Sigmoid colon (tissue), 7 donors: ENCODE results near the gene SERPINB10. TPM values are rescaled to one million over a fixed set of nuclear protein-coding genes. Genes with fewer than 3 reads are reported as not detected.

Experiments
- DNase-seq: peaks from one replicate; pipeline ENCODE4 v3.0.0-alpha.2; 2019
- H3K27ac ChIP-seq, 4 donors: fragments of 200-600 bp; sonication (generic); one replicate each; pipeline ENCODE4 v1.5.1; 2016 to 2019; ENCODE audit warnings: mild to moderate bottlenecking in 1 of 4
- H3K27me3 ChIP-seq, 3 donors: fragments of 200-600 bp; sonication (generic); one replicate each; pipeline ENCODE4 v1.5.1; 2019; ENCODE audit warnings: mild to moderate bottlenecking in 1 of 3
- H3K36me3 ChIP-seq, 4 donors: fragments of 200-600 bp; sonication (generic); one replicate each; pipeline ENCODE4 v1.5.1; 2016 to 2019
- H3K4me1 ChIP-seq, 4 donors: fragments of 200-600 bp; sonication (generic); one replicate each; pipeline ENCODE4 v1.5.1; 2017 to 2019
- H3K4me3 ChIP-seq, 4 donors: fragments of 200-600 bp; sonication (generic); one replicate each; pipeline ENCODE4 v1.5.1; 2017 to 2019; ENCODE audit warnings: mild to moderate bottlenecking in 2 of 4, moderate library complexity in 1 of 4
- H3K9me3 ChIP-seq, 4 donors: fragments of 200-600 bp in 3 of 4; sonication (generic) in 3 of 4; one replicate each; pipeline versions ENCODE4 v1.5.1 to v1.6.1; 2013 to 2019
- CTCF ChIP-seq, 4 experiments: fragments of 450-650 bp in 3 of 4; fragments of 200-600 bp in 1 of 4; IDR thresholded peaks; one replicate each; pipeline ENCODE4 v1.5.1; 2016 to 2019; ENCODE audit warnings: antibody characterized with exemption in 4 of 4, mild to moderate bottlenecking in 3 of 4, moderate library complexity in 2 of 4
- EP300 ChIP-seq, 4 donors: sonication (generic); formaldehyde crosslinking; IDR thresholded peaks; one replicate each; pipeline ENCODE4 v1.6.1; 2017; ENCODE audit warnings: antibody characterized with exemption in 4 of 4
- POLR2A ChIP-seq, 2 donors: fragments of 450-650 bp; IDR thresholded peaks; one replicate each; pipeline ENCODE4 v1.6.1; 2016; ENCODE audit warnings: antibody characterized with exemption in 2 of 2, mild to moderate bottlenecking in 2 of 2, moderate library complexity in 2 of 2
- POLR2AphosphoS5 ChIP-seq, 4 donors: sonication (generic); formaldehyde crosslinking; IDR thresholded peaks; one replicate each; pipeline ENCODE4 v1.6.1; 2017; ENCODE audit warnings: antibody characterized with exemption in 4 of 4
- WGBS, 2 donors: extraction: QIAGEN DNeasy Blood & Tissue Kit; methylation state at CpG; one replicate each; pipeline ENCODE4 v1.1.7; 2013; 5-methylcytosine and 5-hydroxymethylcytosine counted together
- intact Hi-C: fragments of 100-400 bp; cut with DNase I; formaldehyde crosslinking; loops from one replicate; pipeline ENCODE4 v1.15.1; 2023
- polyA plus RNA-seq, 3 donors: library from polyadenylated mRNA; stranded (reverse); fragments of 200-250 nt; gene quantifications; one replicate each; pipeline ENCODE4 v1.2.3, GENCODE V29; 2013
- total RNA-seq, 4 donors: library from RNA; depleted of rRNA; stranded (reverse); fragments of >200 nt; gene quantifications; one replicate each; pipeline ENCODE4 v1.1.0, GENCODE V29; 2016
- donor health status: healthy with polysubstance abuse.
- donor health status: Bipolar disorder and iron deficiency.
- donor health status: healthy.

SERPINB10 gene
- total and polyA plus RNA-seq, 7 donors = 0.15 TPM; not detected in 6

- Histone ChIP-seq H3K4me1 (no peaks in the 10 kb centered on the region), H3K27me3 (no peaks in the 10 kb centered on the region), H3K9me3 (no peaks in the 10 kb centered on the region), H3K36me3 (no peaks in the 10 kb centered on the region), H3K27ac (no peak overlapping the region), H3K4me3 (no peak overlapping the region)
- 89 to 91% methylated on average over 2 of the region's 2 CpGs for WGBS, 2 donors
- no peak for DNase-seq
- intact Hi-C loops = no loop called here
- TF ChIP-seq POLR2AphosphoS5 (IDR thresholded peaks at IDR 0.05) (no peak), CTCF (IDR thresholded peaks at IDR 0.05) (no peak), POLR2A (IDR thresholded peaks at IDR 0.05) (no peak), EP300 (IDR thresholded peaks at IDR 0.05) (no peak)
Measured at GRCh38 chr18:63905361-63905760, 2.4 kb upstream of the SERPINB10 start.

- H3K27ac ChIP-seq = no peak overlapping the region
- H3K9me3 ChIP-seq = no peaks in the 10 kb centered on the region
- no peak for DNase-seq
- TF ChIP-seq POLR2AphosphoS5 (IDR thresholded peaks at IDR 0.05) (no peak), POLR2A (IDR thresholded peaks at IDR 0.05) (no peak), EP300 (IDR thresholded peaks at IDR 0.05) (no peak), CTCF (IDR thresholded peaks at IDR 0.05) (no peak)
- no peaks in the 10 kb centered on the region for H3K4me1 ChIP-seq
- intact Hi-C loops = no loop called here
- WGBS, 2 donors = 86 to 91% methylated on average over 1 of the region's 1 CpG
- H3K27me3 ChIP-seq = no peaks in the 10 kb centered on the region
- H3K36me3 ChIP-seq = no peaks in the 10 kb centered on the region
- no peak overlapping the region for H3K4me3 ChIP-seq
Measured at GRCh38 chr18:63906056-63906455, 1.7 kb upstream of the SERPINB10 start.

GRCh38 chr18:63908858-63909257 lies 1.1 kb downstream of the SERPINB10 start:
- Histone ChIP-seq H3K27me3 (no peaks in the 10 kb centered on the region), H3K4me1 (no peaks in the 10 kb centered on the region), H3K4me3 (no peak overlapping the region), H3K9me3 (no peaks in the 10 kb centered on the region), H3K27ac (no peak overlapping the region), H3K36me3 (no peaks in the 10 kb centered on the region)
- intact Hi-C loops = no loop called here
- WGBS, 2 donors = 90% methylated on average over 1 of the region's 1 CpG
- TF ChIP-seq POLR2AphosphoS5 (IDR thresholded peaks at IDR 0.05) = no peak
- no peak for TF ChIP-seq EP300 (IDR thresholded peaks at IDR 0.05)
- TF ChIP-seq CTCF (IDR thresholded peaks at IDR 0.05) = no peak
- TF ChIP-seq POLR2A (IDR thresholded peaks at IDR 0.05) = no peak
- DNase-seq = no peak

- 45 to 74% methylated on average over 2 of the region's 2 CpGs for WGBS, 2 donors
- H3K27ac ChIP-seq = no peak overlapping the region
- no peak for DNase-seq
- H3K9me3 ChIP-seq = no peaks in the 10 kb centered on the region
- no peak overlapping the region for H3K4me3 ChIP-seq
- H3K27me3 ChIP-seq = no peaks in the 10 kb centered on the region
- no peak for TF ChIP-seq POLR2A (IDR thresholded peaks at IDR 0.05)
- H3K4me1 ChIP-seq = no peaks in the 10 kb centered on the region
- intact Hi-C loops = no loop called here
- H3K36me3 ChIP-seq = no peaks in the 10 kb centered on the region
Measured at GRCh38 chr18:63909870-63910269, 2.1 kb downstream of the SERPINB10 start.

- WGBS, 2 donors = 80 to 83% methylated on average over 5 of the region's 5 CpGs
- H3K9me3 ChIP-seq = no peaks in the 10 kb centered on the region
- H3K36me3 ChIP-seq = no peaks in the 10 kb centered on the region
- no peak overlapping the region for H3K4me3 ChIP-seq
- intact Hi-C loops = no loop called here
- TF ChIP-seq POLR2AphosphoS5 (IDR thresholded peaks at IDR 0.05) = no peak
- TF ChIP-seq POLR2A (IDR thresholded peaks at IDR 0.05) = no peak
- TF ChIP-seq CTCF (IDR thresholded peaks at IDR 0.05) = no peak
- no peak for TF ChIP-seq EP300 (IDR thresholded peaks at IDR 0.05)
- DNase-seq = no peak
- H3K4me1 ChIP-seq = no peaks in the 10 kb centered on the region
- no peaks in the 10 kb centered on the region for H3K27me3 ChIP-seq
- no peak overlapping the region for H3K27ac ChIP-seq
Measured at GRCh38 chr18:63917817-63918216, 10.1 kb downstream of the SERPINB10 start.
